ENCODE results near the gene AVPI1. TPM values are rescaled to one million over a fixed set of nuclear protein-coding genes. Genes with fewer than 3 reads are reported as not detected.

AVPI1 gene
- total RNA-seq, 3 donors from 2014 or later = 23.7 to 34.1 (median 31.4) TPM

DNA sequence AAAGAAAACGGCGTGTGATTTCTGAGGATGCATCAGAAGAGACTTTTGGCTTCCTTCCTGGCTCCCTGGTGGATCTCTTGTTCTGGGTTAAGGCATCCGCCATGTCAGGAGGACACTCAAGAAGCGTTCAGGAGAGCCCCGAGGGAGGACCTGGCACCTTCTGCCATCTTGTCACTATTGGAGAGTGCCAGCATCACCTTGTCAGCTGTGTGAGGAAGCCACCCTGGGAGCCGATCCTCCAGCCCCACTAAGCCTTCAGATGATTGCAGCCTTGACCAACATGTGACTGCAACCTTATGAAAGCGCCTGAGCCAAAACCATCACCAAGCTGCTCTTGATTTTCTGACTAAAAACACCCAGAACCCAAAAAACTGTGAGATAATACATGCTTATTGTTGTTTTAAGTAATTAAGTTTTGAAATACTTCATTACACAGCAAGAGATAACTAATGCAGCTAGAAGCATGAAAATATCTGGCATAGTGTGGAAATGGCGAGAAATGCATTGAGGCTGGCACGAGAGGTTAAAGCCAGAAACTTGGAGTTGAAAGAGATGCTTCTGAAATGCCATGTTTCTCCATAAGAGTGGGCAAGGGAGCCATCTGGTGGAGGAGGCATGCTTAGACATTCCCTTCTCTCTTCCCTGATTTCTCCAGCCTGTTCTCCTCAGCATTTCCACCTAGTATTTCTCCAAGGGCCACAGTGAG lies 44.5 kb upstream of the AVPI1 start:
- Histone ChIP-seq H3K36me3 (ENCODE audit: low read depth) (no peaks in the 10 kb centered on the region), H3K4me3 (no peak overlapping the region), H3K4me1 (ENCODE audit: low read depth) (peaks cover 7% of the 10 kb centered on the region), H3K9me3 (no peaks in the 10 kb centered on the region)
- peak; percentile 89 for ATAC-seq
- DNase-seq = peak in 1 of 3 donors; percentile 89
- TF ChIP-seq, protein P1, sequence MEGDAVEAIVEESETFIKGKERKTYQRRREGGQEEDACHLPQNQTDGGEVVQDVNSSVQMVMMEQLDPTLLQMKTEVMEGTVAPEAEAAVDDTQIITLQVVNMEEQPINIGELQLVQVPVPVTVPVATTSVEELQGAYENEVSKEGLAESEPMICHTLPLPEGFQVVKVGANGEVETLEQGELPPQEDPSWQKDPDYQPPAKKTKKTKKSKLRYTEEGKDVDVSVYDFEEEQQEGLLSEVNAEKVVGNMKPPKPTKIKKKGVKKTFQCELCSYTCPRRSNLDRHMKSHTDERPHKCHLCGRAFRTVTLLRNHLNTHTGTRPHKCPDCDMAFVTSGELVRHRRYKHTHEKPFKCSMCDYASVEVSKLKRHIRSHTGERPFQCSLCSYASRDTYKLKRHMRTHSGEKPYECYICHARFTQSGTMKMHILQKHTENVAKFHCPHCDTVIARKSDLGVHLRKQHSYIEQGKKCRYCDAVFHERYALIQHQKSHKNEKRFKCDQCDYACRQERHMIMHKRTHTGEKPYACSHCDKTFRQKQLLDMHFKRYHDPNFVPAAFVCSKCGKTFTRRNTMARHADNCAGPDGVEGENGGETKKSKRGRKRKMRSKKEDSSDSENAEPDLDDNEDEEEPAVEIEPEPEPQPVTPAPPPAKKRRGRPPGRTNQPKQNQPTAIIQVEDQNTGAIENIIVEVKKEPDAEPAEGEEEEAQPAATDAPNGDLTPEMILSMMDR (IDR thresholded peaks at IDR 0.05) = peak; percentile 50
- intact Hi-C loops (cut with DNase I, micrococcal nuclease) = no loop called here

DNA sequence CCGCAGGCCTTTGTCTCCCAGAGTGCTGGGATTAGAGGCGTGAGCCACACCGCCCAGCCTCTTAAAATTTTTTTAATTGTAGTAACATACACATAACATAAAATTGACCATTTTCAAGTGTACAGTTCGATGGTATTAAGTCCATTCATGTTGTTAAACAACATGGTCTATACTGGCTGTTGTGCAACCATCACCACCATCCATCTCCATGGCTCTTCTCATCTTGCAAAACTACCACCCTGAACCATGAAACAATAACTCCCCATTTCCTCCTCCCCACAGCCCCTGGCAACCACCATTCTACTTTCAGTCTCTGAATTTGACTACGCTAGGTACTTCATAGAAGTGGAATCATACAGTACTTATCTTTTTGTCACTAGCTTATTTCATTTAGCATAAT lies 42.0 kb upstream of the AVPI1 start:
- ATAC-seq (no peak), DNase-seq (no peak)
- TF ChIP-seq, protein P1 (IDR thresholded peaks at IDR 0.05) = no peak
- H3K36me3 ChIP-seq (ENCODE audit: low read depth) = no peaks in the 10 kb centered on the region
- intact Hi-C loops (cut with DNase I, micrococcal nuclease) = no loop called here
- no peaks in the 10 kb centered on the region for H3K9me3 ChIP-seq
- peaks cover 16% of the 10 kb centered on the region for H3K4me1 ChIP-seq (ENCODE audit: low read depth)
- H3K4me3 ChIP-seq = no peak overlapping the region

DNA sequence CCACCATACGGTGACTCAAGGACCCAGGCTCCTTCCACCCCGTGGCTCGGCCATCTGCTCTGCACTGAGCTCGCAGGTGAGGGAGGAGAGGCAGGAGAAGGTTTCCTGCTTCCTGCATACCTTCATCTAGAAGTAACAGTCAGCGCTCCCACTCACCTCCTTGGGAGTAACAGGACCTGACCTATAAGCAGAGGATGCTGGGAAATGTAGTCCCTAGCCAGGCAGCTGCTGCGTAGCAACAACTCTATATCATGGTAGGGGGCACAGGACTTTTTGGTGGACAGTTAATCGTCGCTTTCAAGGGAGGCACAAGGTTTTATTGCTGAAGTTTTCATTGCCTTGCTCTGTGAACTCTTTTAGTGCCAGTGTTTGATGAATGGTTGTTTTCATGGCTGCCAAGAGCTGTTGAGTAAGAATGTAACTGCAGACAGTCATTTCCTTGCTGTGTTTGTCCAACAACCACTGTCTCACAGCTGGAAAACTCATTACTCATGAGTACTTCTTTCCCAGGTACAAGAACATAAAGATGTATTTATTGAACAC lies 39.7 kb upstream of the AVPI1 start:
- no peak overlapping the region for H3K4me3 ChIP-seq
- H3K9me3 ChIP-seq = no peaks in the 10 kb centered on the region
- H3K4me1 ChIP-seq (ENCODE audit: low read depth) = peaks cover 26% of the 10 kb centered on the region
- H3K36me3 ChIP-seq (ENCODE audit: low read depth) = no peaks in the 10 kb centered on the region
- intact Hi-C loops (cut with DNase I, micrococcal nuclease) = no loop called here
- TF ChIP-seq, protein P1 (IDR thresholded peaks at IDR 0.05) = no peak
- ATAC-seq = peak; percentile 68
- peak; percentile 66 to 77 (median 68) for DNase-seq

DNA sequence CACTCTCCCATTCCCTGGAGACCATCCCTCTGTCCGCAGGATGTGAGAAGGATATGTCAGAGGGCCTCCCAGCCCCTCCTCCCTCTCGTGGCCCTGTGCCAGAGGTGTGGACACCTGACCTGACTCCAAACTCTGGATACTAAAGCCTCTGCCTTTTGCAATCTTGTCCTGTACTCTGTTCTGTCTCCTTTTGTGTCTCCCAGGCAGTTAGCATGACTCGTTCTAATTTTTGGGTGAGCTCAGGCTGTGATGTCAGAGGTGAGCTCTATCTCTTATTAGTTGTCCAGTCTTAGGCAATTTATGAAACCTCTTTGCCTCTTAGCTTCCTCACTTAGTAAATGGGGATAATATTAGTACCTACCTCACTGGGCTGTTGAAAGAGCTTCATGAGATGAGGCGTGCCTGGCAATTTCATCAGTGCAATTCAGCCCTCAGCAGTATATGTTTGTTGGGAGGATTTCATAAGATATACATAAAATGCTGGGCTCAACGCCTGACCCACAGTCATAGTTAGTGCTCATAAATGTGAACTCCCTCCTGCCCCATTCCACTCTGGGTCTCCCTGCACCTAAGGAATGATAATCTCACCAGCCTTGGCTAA lies 37.4 kb upstream of the AVPI1 start:
- peak; percentile 25 for ATAC-seq
- H3K36me3 ChIP-seq (ENCODE audit: low read depth) = no peaks in the 10 kb centered on the region
- intact Hi-C loops (cut with DNase I, micrococcal nuclease) = no loop called here
- peaks cover 42% of the 10 kb centered on the region for H3K4me1 ChIP-seq (ENCODE audit: low read depth)
- TF ChIP-seq, protein P1 (IDR thresholded peaks at IDR 0.05) = no peak
- DNase-seq = peak; percentile 63 to 73 (median 70)
- H3K9me3 ChIP-seq = no peaks in the 10 kb centered on the region
- no peak overlapping the region for H3K4me3 ChIP-seq

DNA sequence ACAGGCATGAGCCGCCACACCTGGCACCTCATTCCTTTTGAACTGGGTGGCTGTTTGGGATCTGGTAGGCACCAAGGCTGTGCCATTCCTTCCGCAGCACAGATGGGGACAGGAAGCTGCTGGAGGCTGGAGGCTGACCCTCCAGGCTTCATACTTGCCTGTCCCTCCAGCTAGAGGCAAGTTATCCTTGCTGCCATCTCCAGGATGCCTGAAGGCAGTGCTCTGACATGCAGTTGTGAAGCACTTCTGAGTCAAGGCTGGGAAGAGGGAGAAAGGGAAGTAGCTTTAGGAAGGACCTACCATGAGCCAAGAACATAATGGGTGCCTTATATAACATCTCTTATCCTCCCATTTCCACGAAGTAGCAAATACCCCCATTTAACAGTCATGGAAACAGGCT lies 36.0 kb upstream of the AVPI1 start:
- ATAC-seq (no peak), DNase-seq (no peak)
- TF ChIP-seq, protein P1 (IDR thresholded peaks at IDR 0.05) = no peak
- H3K36me3 ChIP-seq (ENCODE audit: low read depth) = no peaks in the 10 kb centered on the region
- intact Hi-C loops (cut with DNase I, micrococcal nuclease) = no loop called here
- H3K4me1 ChIP-seq (ENCODE audit: low read depth) = peaks cover 56% of the 10 kb centered on the region
- H3K4me3 ChIP-seq = no peak overlapping the region
- H3K9me3 ChIP-seq = no peaks in the 10 kb centered on the region

All from mucosa of descending colon (tissue), 3 donors.